HG03066 (cell line): ENCODE data around the gene FAM13A.
"Not testable (repeated sequence)": the region's sequence is repeated elsewhere in the genome, so short reads cannot be mapped to it uniquely, and the experiment has no call there.

ENCODE experiments used
- ATAC-seq: cut with Tn5 transposase; IDR thresholded peaks from one replicate; pipeline ENCODE4 v1.9.1; 2021; ENCODE audit warnings: low read depth; ENCODE audit not compliant: unreplicated experiment

Gene FAM13A

DNA sequence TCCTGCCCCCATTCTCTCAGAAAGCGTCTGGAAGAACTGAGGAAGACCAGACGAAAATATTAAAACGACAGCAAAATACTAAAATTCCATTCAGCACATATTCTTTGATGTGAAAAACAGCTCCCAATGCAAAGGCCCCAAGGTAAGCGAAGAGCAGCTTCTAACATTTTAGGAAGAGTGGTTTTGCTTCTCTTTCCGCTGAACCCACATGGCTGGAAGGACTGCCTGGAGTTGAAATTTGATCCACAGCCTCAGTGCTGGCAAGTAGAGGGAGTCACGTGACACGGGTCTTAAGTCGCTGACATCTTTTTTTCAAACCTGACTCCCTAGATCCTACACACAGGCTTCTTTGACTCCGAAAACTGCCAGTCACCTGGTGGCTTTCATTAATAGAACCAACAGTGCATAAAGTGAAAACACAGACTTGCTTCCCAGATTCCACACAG is at the start of gene FAM13A:
TSS of gene FAM13A (minus strand) at position 233 of the 446 bp plus-strand sequence. CDS start at position 12, 221 bp downstream.
- ATAC-seq: peak; percentile 70

DNA sequence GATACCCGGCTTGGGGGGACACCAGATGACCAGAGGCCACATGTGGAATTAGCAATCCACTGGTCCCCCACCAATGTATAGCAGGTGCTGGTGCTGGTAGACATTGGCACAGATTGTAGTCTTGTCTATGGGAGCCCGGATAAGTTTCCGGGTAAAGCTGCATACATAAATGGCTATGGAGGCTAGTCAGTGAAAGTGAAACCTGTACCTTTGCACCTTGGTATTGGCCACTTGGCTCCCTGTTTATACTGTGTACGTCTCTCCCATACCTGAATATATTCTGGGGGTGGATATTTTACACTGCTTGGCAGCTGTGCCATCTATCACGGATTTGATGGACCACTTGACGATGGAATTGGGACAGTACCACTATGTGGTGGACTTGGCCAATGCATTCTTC is 48.7 kb upstream of the FAM13A start:
- no peak for ATAC-seq

DNA sequence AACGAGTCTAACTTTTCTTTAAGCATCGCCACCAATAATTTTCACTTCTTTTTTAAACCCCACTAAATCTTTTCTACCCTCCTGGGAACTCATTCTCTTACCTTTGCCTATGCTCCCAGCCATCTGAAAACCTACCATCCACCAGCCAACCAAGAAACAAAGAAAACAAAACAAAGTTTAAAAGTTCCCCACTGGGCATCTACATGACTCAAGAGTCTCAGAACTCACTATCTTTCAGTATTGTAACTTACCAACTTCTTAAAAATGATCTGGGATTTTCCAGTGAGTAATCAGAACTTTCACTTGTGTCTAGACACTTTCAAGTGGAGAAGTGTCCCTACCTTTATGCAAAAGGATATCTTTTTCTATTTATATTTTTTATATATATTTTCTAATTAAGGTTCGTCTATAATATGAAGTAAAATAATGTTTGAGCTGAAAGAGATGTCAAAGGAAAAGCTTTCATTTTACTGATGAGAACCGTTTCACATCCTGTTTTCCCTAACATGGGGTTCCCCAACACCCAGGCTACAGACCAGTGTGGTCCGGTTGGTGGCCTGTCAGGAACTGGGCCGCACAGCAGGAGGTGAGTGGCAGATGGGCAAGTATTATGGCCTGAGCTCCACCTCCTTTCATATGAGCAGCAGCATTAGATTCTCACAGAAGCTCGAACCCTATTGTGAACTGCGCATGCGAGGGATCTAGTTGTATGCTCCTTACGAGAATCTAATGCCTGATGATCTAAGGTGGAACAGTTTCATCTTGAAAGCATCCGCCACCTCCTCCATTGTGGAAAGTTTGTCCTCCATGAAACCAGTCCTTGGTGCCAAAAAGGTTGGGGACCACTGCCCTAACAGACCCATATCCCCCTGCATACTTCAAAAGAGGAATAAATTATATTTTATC is 44.5 kb upstream of the FAM13A start:
- peak; percentile 91 for ATAC-seq

DNA sequence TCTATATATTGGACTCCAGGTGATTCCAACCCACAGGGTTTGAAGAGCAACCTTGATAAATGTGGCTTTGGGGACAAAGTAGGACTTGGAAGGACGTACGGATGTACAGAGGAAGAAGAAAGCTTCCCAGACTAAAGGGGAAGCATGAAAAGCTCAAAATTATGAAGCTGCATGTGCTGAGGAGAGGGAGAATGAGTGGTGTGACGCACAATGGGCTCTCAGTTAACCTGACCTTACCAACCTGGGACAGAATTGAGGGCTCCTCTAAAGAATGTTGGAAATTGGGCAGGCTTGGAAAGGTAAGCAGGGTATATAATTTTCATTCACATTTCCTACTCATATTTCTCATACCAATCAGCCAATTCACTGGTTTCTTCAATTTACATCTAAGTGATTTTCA is 43.9 kb upstream of the FAM13A start:
- no peak for ATAC-seq

DNA sequence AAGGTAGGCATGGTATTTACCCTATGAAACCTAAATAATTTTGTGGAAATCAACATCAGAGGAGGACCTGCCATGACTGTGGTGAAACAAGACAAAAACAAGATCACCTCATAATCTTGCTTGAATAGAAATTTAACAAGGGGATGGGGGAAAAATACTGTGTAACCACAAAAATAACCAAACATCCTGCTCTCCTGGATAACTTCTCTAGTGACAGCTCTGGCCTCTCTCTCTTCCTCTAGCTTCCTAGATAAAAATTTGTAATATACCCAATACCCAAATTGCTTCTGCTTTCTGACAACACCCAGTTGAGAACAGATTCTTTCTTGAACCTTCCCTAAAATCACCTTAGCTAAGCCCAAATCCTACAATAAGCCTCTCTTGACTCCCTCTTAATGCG is 42.5 kb upstream of the FAM13A start:
- ATAC-seq: no peak

DNA sequence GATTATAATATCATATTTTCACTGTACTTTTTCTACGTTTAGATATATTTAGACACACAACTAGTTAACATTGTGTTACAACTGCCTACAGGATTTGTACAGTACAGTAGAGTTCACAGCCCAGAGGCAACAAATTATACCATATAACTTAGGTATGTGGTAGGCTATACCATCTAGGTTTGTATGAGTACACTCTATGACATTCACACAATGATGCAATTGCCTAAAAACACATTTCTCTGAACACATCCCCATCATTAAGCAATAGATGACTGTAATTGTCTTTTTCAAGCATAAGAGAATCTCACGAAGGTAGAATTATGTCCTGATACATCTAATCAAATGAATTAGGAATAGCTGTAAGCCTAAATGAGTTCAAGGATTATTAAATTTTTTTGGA is 42.0 kb upstream of the FAM13A start:
- ATAC-seq: no peak

DNA sequence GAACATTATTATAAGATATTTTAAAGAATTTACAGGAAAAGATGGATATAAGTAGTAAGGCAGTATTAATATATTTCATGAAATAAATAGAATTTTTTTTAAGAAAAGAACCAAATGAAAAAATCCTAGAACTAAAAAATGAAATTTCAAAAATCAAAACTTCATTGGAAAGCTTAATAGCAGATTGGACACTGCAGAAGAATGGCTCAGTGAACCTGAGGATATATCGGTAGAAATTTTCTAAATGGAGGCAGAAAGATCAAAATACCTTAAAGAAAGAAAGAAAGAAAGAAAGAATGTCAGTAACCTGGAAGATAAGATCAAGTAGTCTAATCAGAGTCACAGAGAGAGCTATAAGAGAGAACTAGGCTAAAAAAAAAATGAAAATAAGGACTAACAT is 21.3 kb upstream of the FAM13A start:
- no peak for ATAC-seq

DNA sequence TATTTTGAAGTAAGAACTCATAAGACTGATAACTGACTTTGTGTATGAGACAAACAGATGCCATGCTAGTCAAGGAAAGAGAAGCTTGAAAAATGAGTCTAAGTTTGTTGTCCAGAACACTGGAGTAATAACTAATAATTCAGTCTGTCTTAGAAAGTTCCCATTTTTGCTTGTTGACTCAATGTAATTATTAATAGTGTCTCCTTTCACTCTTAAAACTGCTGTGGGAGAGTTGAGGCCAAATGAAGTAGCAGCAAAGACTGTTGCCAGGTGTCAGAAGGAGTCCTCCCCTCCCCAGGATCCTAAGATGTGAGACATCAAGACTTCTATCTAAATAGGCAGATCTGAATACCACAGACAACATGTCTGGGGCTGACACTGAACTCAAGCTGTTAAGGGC is 20.8 kb upstream of the FAM13A start:
- no peak for ATAC-seq

DNA sequence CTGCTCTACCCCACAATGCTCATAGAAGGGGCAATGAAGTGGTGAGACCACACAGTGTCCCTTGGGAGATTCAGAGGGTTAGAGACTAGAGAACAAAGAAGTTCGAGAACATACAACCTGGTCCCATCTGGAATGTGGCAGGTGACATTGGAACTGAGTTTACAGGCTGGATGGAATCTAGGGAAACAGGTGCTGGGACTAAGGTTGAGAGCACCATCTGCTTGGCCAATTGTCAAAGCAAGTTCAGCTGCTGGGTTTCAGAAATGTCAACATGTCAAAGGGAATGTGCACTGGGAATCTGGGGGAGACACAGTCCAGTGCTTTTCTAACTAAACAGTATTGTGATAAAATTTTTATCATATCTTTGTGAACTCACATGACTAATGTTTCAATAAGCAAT is 15.9 kb upstream of the FAM13A start:
- no peak for ATAC-seq

DNA sequence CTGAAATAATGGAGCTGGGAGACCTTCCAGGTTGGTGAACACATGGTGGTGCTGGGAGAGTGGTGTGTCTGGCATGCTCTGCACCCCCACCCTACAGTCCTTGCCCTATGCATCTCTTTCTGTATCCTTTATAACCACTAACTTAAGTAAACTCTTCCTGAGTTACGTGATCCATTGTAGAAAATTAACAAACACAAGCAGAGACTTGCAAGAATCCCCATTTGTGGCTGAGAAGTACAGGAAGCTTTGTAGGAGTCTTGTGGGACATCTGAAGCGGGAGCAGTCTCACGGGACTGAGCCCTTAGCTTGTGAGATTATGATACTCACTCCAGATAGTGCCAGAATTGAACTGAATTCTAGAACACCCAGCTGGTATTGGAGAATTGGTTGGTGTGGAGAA is 14.3 kb upstream of the FAM13A start:
- no peak for ATAC-seq

DNA sequence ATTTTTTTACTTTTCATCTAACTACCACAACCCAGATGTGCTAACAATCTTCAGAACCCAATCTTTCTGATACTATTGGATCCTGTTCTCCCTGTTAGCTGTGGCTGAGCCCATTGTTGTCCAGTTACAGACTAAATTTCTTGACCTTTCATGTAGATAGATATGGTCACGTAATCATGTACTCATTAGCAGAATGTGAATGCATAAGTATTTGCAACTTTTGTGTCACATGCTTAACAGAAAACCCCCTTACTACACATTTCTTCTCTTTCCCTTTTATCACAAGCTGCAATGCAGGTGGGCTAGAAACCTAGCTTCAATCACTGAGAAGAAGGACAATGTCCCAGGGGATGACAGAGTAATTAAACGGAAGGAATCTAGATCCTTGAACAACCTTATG is 13.1 kb upstream of the FAM13A start:
- no peak for ATAC-seq

DNA sequence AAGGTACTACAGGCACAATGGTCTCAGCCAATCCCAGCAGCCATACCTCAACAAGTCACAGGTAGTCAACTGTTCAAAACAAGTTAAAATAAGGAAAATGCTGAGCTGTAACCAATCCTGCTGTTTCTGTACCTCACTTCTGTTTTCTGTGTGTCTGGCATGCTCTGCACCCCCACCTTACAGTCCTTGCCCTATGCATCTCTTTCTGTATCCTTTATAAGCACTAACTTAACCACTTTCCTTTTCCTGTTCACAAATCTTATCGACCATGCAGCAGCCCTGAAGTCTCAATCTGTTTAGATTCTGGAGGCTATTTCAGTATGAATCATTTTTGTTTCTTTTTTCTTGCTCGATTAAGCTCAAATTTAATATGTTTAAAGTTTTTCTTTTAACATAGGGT is 12.5 kb upstream of the FAM13A start:
- ATAC-seq: peak; percentile 88

DNA sequence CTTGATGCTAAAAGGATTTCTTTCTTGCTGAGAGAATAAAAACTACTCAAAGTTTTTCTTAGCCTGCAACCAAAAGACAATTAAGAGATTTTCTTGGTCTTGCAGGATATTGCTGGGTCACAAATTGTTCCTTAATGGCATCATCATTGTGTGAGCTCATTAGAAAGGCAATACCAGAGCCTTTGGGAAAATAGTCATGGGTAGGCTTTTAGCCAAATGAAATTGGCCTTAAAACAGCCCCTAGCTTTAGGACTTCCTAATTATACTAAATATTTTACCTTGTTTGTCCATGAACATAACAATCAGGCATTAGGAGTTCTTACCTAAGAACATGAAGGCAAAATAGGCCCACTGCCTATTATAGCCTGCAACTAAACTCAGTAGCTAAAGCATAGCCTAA is 10.4 kb upstream of the FAM13A start:
- no peak for ATAC-seq

DNA sequence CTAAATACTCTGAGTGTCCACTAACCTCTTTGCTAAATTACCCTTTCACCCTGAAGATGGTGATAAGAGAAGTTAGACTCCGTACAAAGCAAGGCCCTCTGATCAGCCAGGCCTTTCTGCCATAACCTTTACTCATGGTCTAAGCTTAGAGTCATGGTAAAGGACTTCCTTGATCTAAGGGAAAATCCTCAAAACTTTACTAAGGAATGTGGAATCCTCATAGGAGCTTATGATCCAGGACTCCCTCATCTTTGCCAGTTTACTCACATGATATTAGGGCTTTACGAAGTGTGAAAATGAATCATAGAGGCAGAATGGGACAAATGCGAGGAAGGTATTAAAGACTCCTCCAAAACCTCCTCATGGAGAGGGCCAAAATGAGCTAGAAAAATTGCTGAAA is 7.9 kb upstream of the FAM13A start:
- no peak for ATAC-seq

DNA sequence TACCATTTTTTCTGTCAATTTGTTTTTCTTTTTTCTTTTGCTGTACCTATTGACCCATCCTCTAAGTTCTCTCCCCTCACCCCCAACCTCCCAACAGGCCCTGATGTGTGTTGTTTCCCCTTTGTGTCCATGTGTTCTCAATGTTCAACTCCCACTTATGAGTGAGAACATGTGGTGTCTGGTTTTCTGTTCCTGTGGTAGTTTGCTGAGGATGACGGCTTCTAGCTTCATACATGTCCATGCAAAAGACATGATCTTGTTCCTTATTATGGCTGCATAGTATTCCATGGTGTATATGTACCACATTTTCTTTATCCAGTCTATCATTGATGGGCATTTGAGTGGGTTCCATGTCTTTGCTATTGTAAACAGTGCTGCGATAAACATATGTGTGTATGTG is 859 bp upstream of the FAM13A start:
- not testable (repeated sequence) for ATAC-seq

DNA sequence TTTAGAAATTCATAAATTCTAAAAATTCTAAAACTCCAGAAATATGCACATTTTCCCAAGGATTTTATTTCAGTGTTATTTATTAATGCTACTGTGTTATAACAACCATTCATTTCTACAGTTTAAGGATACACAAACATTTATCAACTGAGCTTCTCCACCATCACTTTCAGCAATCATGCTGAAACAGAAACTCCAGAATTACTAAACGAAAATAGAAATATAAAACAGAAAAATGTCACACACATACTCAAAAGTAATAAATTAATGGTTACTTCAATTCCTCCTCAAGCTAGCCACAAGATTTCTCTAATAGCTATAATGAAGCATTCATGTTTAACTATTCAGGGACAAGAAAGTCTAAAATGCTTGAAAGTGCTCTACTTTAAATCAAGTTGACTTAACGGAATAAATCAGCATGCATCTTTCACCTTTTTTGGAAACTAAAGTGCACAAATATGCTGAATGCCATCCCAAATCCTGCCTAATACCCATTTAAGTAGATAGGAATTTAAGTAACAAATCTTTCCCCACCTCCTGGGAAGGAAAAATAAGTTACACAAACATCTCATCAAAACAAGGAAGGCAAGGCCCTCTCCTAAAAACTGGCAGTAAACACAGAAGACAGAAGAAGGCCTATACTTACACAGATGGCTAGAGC is 563 bp downstream of the FAM13A start:
- ATAC-seq: peak; percentile 47

DNA sequence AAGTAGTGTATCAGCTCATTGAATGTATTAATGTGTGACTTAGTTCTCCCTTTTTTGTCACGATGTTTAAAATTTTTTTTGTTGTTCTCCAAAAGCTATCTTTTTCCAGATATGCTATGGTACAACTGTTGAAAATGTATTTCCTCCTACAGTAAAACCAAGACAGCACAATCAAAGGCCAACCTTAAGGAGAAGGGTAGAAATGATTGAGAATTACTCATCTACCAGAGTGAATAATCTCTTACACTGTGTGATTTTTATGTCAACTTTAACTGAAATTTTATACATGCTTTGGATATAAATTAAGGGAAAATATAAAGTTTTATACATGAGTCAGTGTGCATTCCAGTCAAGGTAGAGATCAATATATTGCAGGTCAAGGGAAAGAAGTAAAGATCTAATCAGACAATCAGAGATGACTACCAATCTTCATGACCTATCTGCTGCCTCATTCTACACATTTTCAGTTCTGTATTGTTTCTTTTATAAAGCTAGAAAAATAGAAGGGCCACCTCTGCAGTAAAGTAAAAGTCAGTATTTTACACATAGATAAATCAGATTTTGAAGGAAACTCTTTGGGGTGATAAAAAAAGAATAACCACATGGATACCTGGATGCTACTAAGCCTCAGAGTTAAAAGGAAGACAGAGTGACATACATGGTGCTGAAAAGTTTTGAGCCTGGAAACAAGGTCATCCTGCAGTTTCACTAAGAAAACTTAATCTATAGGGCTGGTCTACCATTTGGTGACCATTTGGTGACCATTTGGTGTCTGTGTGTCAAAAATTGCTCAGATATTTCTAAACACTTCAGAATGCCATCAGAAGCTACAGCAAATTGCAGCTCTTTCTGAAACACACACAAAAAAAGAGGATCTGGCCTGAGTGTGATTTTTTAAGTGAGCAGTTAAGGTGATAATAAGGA is 1.6 kb downstream of the FAM13A start:
- ATAC-seq: no peak

DNA sequence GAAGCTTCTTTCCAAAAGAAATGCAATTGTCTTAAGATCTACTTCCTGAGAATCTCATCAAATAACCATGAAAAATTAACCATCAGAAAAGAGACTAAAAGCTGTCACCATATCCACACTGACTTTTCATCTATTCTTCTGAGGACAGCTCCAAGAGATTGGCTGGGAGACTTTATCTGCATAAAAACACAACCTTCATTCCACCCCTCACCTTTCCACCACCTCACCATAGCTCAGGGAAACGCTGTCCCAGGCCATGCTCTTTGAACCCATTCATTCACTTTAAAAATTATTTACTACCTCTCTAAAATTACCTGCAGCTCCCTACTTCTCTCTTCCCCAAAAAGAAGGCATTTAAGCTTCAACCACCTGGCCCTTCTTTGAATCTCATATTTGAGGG is 2.4 kb downstream of the FAM13A start:
- no peak for ATAC-seq

DNA sequence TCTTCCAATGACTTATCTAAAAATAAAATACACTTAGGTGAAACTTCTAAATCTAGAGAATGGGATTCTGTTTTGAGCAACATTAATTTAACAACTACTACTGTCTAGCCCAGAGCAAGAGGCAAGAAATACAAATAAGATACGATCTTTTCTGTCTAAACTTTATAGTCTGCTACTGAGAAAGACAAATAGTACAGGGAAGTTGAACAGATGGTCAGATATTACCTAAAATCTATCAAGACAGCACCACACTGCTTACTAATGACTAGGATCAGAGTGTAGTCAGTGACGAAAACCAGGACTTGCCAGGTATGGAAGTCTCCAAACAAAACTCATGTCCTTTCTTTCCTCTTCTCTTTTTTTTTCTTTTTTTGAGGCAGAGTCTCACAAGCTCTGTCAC is 7.1 kb downstream of the FAM13A start:
- ATAC-seq: no peak

DNA sequence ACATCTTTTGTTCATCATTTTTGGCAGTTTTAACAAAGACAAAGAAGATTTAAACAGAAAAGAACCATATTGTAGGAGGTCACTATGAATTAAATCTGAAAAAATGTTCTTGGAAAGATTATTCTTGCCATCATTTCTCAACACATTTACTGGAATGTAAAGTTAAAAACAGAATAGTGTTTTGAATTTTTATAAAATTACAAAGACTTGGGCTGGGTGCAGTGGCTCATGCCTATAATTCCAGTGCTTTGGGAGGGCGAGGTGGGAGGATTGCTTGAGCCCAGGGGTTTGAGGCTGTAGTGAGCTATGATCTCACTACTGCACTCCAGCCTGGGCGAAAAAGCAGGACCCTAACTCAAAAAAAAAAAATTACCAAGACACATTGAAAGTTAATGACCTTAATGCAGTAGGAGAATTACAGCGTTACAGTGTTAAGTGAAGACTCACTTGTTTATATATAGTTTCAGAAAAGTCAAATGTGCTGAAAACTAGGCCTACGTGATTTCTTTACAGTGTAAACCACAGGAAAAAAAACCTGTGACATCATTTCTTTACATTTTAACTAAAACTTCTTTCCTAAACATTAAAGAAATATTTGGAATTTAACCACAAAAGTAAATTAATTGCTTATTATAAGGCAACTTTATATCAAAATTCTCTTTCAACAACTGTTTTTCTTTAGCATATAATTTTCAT is 7.9 kb downstream of the FAM13A start:
- no peak for ATAC-seq
